Testis (tissue), 3 donors: Measurements from ENCODE around the gene HYAL1. TPM values are rescaled to one million over a fixed set of nuclear protein-coding genes. Genes with fewer than 3 reads are reported as not detected.
A peak's percentile ranks its signal among the peaks of the same experiment; 100 is the strongest.

Experiments used
- DNase-seq: peaks from one replicate; pipeline ENCODE4 v3.0.0-alpha.2; 2019
- H3K27ac ChIP-seq, 2 donors: fragments of 200-600 bp; sonication (generic); one replicate each; pipeline ENCODE4 v1.5.1; 2019
- H3K27me3 ChIP-seq: fragments of 200-600 bp; sonication (generic); one replicate; pipeline ENCODE4 v1.5.1; 2019
- H3K36me3 ChIP-seq: fragments of 200-600 bp; sonication (generic); one replicate; pipeline ENCODE4 v1.5.1; 2017; ENCODE audit warnings: low read depth; ENCODE audit errors: missing control alignments
- H3K4me1 ChIP-seq: fragments of 200-600 bp; sonication (generic); one replicate; pipeline ENCODE4 v1.5.1; 2019
- H3K4me3 ChIP-seq, 2 donors: fragments of 200-600 bp; sonication (generic); one replicate each; pipeline ENCODE4 v1.5.1; 2017 to 2019
- H3K9me3 ChIP-seq: fragments of 200-600 bp; sonication (generic); one replicate; pipeline ENCODE4 v1.5.1; 2017
- POLR2A ChIP-seq: fragments of 450-650 bp; IDR thresholded peaks from one replicate; pipeline ENCODE4 v1.6.1; 2017; ENCODE audit warnings: antibody characterized with exemption, mild to moderate bottlenecking, moderate library complexity
- WGBS, 2 donors: methylation state at CpG; one replicate each; pipeline ENCODE4 v1.1.5; 2018; 5-methylcytosine and 5-hydroxymethylcytosine counted together
- intact Hi-C: fragments of 100-400 bp; cut with DNase I; formaldehyde crosslinking; loops from one replicate; pipeline ENCODE4 v1.15.1; 2023; ENCODE audit warnings: low total_unique reads
- polyA plus RNA-seq: library from polyadenylated mRNA; stranded (reverse); fragments of 350-450 nt; fragmentation: Illumina TruSeq; extraction: RNeasy Lipid Tissue Mini Kit (QIAGEN cat#74804); gene quantifications from one replicate; pipeline ENCODE4 v1.2.3, GENCODE V29; 2014; ENCODE audit warnings: low read depth, low replicate concordance; ENCODE audit not compliant: insufficient read depth
- total RNA-seq, 2 donors: library from RNA; depleted of rRNA; stranded (reverse); fragments of >200 nt; gene quantifications; one replicate each; pipeline ENCODE4 v1.2.3, GENCODE V29; 2016
- TF ChIP-seq, protein P1 (sequence below), 3 experiments: fragments of 450-650 bp in 2 of 3; fragments of 200-600 bp in 1 of 3; sonication (generic) in 1 of 3; IDR thresholded peaks; one replicate each; pipeline ENCODE4 v1.5.1; 2016 to 2019; ENCODE audit warnings: antibody characterized with exemption in 3 of 3, mild to moderate bottlenecking in 2 of 3, moderate library complexity in 1 of 3

HYAL1 gene
- total and polyA plus RNA-seq, 3 donors from 2014 or later, result 2.7 to 3.7 (median 3.2) TPM

DNA sequence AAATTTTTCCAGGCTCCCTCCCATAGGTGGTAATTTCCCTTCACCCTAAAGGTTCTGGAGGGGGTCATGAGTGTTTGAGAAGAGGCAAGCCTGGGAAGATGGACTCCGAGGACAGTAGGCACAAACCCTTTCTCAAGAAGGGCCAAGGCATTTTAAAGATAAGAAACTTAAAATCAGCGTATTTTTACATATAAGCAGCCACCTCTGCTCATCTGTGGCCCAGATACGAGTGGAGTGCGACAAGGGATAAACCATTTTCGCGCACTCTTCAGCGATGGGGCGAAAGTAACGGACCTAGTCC lies 36.7 kb upstream of the HYAL1 start:
- no peak for DNase-seq
- H3K36me3 ChIP-seq, result no peaks in the 10 kb centered on the region
- H3K27me3 ChIP-seq, result no peaks in the 10 kb centered on the region
- intact Hi-C loops, result no loop called here
- peaks cover 32% of the 10 kb centered on the region for H3K4me1 ChIP-seq
- no peaks in the 10 kb centered on the region for H3K9me3 ChIP-seq
- 24 to 44% methylated on average over 6 to 9 of the region's 9 CpGs for WGBS, 2 donors
- TF ChIP-seq POLR2A, result no peak
- TF ChIP-seq, protein P1, sequence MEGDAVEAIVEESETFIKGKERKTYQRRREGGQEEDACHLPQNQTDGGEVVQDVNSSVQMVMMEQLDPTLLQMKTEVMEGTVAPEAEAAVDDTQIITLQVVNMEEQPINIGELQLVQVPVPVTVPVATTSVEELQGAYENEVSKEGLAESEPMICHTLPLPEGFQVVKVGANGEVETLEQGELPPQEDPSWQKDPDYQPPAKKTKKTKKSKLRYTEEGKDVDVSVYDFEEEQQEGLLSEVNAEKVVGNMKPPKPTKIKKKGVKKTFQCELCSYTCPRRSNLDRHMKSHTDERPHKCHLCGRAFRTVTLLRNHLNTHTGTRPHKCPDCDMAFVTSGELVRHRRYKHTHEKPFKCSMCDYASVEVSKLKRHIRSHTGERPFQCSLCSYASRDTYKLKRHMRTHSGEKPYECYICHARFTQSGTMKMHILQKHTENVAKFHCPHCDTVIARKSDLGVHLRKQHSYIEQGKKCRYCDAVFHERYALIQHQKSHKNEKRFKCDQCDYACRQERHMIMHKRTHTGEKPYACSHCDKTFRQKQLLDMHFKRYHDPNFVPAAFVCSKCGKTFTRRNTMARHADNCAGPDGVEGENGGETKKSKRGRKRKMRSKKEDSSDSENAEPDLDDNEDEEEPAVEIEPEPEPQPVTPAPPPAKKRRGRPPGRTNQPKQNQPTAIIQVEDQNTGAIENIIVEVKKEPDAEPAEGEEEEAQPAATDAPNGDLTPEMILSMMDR (IDR thresholded peaks at IDR 0.05), result no peak
- H3K27ac ChIP-seq, result peak overlapping the region; percentile 22 to 78
- peak overlapping the region; percentile 47 to 53 for H3K4me3 ChIP-seq

DNA sequence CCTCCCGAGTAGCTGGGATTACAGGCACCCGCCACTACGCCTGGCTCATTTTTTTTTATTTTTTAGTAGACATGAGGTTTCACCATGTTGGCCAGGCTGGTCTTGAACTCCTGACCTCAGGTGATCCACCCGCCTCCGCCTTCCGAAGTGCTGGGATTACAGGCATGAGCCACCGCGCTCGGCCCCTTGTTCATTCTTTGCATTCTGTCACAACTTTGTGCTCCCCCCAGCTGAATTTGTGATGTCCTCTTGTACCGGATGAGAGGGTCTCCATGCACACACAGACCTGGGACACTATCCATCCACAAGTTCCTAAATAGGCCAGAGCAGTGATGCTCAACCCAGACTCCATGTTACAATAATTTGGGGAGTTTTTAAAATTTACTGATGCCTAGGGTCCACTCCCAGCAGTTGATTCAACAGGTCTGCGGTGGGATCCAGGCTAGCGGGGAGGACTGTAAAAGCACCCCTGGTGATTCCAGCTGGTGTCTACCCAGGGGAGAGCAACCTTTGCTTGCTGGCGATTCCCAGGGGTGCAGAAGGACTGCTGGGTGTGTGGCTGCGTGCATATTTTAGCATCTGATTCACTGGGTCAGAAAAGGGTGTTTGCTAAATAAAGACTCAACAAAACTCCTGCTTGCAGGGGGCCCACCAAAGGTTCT lies 36.2 kb upstream of the HYAL1 start:
- intact Hi-C loops, result no loop called here

DNA sequence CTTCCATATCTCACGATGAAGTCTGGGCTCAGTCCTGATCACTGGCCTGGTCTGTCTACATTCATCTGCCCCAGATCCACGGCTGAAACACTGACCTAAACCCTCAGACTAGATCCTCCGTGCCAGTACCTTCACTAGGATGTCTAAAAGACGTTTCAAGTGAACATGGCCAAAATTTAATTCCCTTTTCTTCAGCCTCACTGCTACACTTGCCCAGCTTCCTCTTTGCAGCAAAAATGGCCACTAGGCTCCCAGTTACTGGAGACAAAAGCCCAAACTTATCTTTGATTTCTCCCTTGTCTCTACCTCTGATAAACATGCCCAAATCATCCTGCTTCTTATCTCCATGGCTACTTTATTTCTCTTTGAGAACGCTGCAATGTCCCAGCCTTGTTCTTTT lies 35.6 kb upstream of the HYAL1 start:
- 35 to 36% methylated on average over 5 of the region's 5 CpGs for WGBS, 2 donors
- TF ChIP-seq POLR2A, result no peak
- TF ChIP-seq, protein P1 (IDR thresholded peaks at IDR 0.05), result no peak
- Histone ChIP-seq H3K36me3 (no peaks in the 10 kb centered on the region), H3K9me3 (no peaks in the 10 kb centered on the region), H3K4me3 (no peak overlapping the region), H3K27ac (peak overlapping the region; percentile 87 to 97), H3K4me1 (peaks cover 32% of the 10 kb centered on the region), H3K27me3 (no peaks in the 10 kb centered on the region)
- intact Hi-C loops, result no loop called here
- no peak for DNase-seq

More for the DNA sequence above, 36.2 kb upstream of the HYAL1 start:
- Histone ChIP-seq H3K27ac (peak overlapping the region; percentile 78 to 87), H3K4me1 (peaks cover 28% of the 10 kb centered on the region), H3K27me3 (no peaks in the 10 kb centered on the region), H3K36me3 (no peaks in the 10 kb centered on the region), H3K9me3 (no peaks in the 10 kb centered on the region), H3K4me3 (peak overlapping the region; percentile 47 to 53)
- 73 to 74% methylated on average over 13 to 14 of the region's 14 CpGs for WGBS, 2 donors
- TF ChIP-seq POLR2A, result no peak
- TF ChIP-seq, protein P1 (IDR thresholded peaks at IDR 0.05), result no peak
- DNase-seq, result no peak

GRCh38 chr3:50337175-50337861 lies 33.9 kb upstream of the HYAL1 start:
- intact Hi-C loops, result no loop called here
- Histone ChIP-seq H3K27me3 (no peaks in the 10 kb centered on the region), H3K4me3 (peak overlapping the region; percentile 74 to 91), H3K27ac (peak overlapping the region; percentile 87 to 97), H3K4me1 (peaks cover 41% of the 10 kb centered on the region), H3K9me3 (no peaks in the 10 kb centered on the region), H3K36me3 (no peaks in the 10 kb centered on the region)
- DNase-seq, result peak; percentile 99
- peak; percentile 21 for TF ChIP-seq POLR2A
- TF ChIP-seq, protein P1 (IDR thresholded peaks at IDR 0.05), result no peak
- 1% methylated on average over 61 of the region's 79 CpGs; no CpG with 5 or more reads in 1 of the 2 donors for whole genome bisulfite sequencing, 2 donors
